OCI-LY1 (cell line): ENCODE results near the gene BTRC.

ENCODE experiments used
- EZH2 ChIP-seq: fragments of 200-600 bp; sonication (generic), shearing (Covaris generic); IDR thresholded peaks from 2 replicates; pipeline ENCODE4 v1.8.0; 2017; ENCODE audit warnings: borderline replicate concordance, mixed run types, mild to moderate bottlenecking, antibody characterized with exemption, low read length, moderate library complexity, mixed read lengths
- TF ChIP-seq, protein P1 (sequence below): fragments of 200-600 bp; sonication (generic), shearing (Covaris generic); IDR thresholded peaks from 2 replicates; pipeline ENCODE4 v1.5.1; 2017; ENCODE audit warnings: mild to moderate bottlenecking, antibody characterized with exemption, low read length, moderate library complexity, mixed read lengths

DNA sequence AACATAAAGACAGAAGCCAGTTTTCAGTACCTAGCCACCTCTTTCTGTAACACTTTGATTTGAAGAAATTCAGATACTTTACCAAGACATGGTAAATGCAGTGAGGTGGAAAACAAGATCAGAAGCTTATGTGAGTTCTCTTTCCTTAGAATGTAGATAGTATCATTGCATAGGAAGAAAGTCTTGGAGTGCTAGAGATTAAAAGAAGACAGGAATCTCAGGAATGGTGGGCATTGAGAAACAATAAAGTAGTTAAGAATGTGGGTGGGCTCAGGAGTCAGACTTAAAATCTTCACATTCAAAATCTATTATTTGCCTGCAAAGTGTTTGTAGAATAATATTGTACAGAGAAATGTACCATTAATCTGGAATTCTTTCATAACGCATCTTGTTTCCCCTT is 175.2 kb downstream of the BTRC start:
- TF ChIP-seq, protein P1, sequence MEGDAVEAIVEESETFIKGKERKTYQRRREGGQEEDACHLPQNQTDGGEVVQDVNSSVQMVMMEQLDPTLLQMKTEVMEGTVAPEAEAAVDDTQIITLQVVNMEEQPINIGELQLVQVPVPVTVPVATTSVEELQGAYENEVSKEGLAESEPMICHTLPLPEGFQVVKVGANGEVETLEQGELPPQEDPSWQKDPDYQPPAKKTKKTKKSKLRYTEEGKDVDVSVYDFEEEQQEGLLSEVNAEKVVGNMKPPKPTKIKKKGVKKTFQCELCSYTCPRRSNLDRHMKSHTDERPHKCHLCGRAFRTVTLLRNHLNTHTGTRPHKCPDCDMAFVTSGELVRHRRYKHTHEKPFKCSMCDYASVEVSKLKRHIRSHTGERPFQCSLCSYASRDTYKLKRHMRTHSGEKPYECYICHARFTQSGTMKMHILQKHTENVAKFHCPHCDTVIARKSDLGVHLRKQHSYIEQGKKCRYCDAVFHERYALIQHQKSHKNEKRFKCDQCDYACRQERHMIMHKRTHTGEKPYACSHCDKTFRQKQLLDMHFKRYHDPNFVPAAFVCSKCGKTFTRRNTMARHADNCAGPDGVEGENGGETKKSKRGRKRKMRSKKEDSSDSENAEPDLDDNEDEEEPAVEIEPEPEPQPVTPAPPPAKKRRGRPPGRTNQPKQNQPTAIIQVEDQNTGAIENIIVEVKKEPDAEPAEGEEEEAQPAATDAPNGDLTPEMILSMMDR = no peak
- TF ChIP-seq EZH2 = no peak
